ENCODE data around the gene MLC1.

- no peak for TF ChIP-seq ZNF558 (tag by site-specific recombination; IDR thresholded peaks at IDR 0.05)
- TF ChIP-seq, protein P1, sequence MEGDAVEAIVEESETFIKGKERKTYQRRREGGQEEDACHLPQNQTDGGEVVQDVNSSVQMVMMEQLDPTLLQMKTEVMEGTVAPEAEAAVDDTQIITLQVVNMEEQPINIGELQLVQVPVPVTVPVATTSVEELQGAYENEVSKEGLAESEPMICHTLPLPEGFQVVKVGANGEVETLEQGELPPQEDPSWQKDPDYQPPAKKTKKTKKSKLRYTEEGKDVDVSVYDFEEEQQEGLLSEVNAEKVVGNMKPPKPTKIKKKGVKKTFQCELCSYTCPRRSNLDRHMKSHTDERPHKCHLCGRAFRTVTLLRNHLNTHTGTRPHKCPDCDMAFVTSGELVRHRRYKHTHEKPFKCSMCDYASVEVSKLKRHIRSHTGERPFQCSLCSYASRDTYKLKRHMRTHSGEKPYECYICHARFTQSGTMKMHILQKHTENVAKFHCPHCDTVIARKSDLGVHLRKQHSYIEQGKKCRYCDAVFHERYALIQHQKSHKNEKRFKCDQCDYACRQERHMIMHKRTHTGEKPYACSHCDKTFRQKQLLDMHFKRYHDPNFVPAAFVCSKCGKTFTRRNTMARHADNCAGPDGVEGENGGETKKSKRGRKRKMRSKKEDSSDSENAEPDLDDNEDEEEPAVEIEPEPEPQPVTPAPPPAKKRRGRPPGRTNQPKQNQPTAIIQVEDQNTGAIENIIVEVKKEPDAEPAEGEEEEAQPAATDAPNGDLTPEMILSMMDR (tag by site-specific recombination; IDR thresholded peaks at IDR 0.05) = no peak
- no peak for TF ChIP-seq SP7 (tag by site-specific recombination; IDR thresholded peaks at IDR 0.05)
- no peak for TF ChIP-seq ZNF311 (tag by site-specific recombination; IDR thresholded peaks at IDR 0.05; ENCODE audit: borderline replicate concordance)
Measured at GRCh38 chr22:50048061-50048765, 37.0 kb downstream of the MLC1 start.

Data from HEK293 (cell line).